ENCODE measurements around the gene CORO1A.

The CORO1A gene

GRCh38 chr16:30184891-30185682, 1.7 kb downstream of the CORO1A start:
- H3K9me3 ChIP-seq (replicated peaks in 1 of 2; ENCODE audit: control insufficient read depth in 2 of 2, insufficient read depth in 1 of 2, low read depth in 1 of 2, low read length in 2 of 2): no peaks in the 10 kb centered on the region
- no peak overlapping the region for H2BK120ac ChIP-seq (ENCODE audit: low read depth, low read length)
- no CpG with 5 or more reads among the region's 13 CpGs for WGBS, 2 donors (ENCODE audit: extremely low coverage in 2 of 2, insufficient read length in 2 of 2, insufficient replicate concordance in 1 of 2)

GRCh38 chr16:30185683-30186421, 2.5 kb downstream of the CORO1A start:
- Histone ChIP-seq H2BK12ac (ENCODE audit: low read length) (no peak overlapping the region), H4K8ac (ENCODE audit: low read depth, low read length) (no peak overlapping the region), H3K4me1 (ENCODE audit: control insufficient read depth in 2 of 2, insufficient read depth in 1 of 2, low read depth in 1 of 2, low read length in 2 of 2) (peaks cover 10 to 12% of the 10 kb centered on the region in 2 donors), H2BK15ac (ENCODE audit: low read length) (no peak overlapping the region), H2AFZ (ENCODE audit: low read length) (no peak overlapping the region), H3K36me3 (replicated peaks in 1 of 2; ENCODE audit: control insufficient read depth in 2 of 2, insufficient read depth in 2 of 2, low read length in 2 of 2) (peaks cover 8 to 10% of the 10 kb centered on the region in 2 donors), H3K27me3 (ENCODE audit: control insufficient read depth in 3 of 3, insufficient read depth in 3 of 3, low read depth in 1 of 3, low read length in 3 of 3) (peaks cover 0 to 8% (median 5%) of the 10 kb centered on the region in 3 experiments), H3K4me3 (ENCODE audit: low read length in 2 of 2) (no peak overlapping the region), H3K4me2 (ENCODE audit: insufficient read depth, low read length, poor library complexity, severe bottlenecking) (no peak overlapping the region), H3K79me1 (ENCODE audit: low read depth, low read length) (peaks cover 3% of the 10 kb centered on the region), H2BK5ac (ENCODE audit: low read length) (no peak overlapping the region), H2BK120ac (ENCODE audit: low read depth, low read length) (no peak overlapping the region), H2AK5ac (ENCODE audit: low read depth, low read length) (peak overlapping the region; percentile 97), H3K4ac (ENCODE audit: low read length) (no peak overlapping the region), H3K18ac (ENCODE audit: low read length) (no peak overlapping the region), H3K23ac (ENCODE audit: low read depth, low read length, poor library complexity) (peak overlapping the region; percentile 12), H3K9ac (ENCODE audit: low read depth, low read length, poor library complexity) (no peak overlapping the region), H3K9me3 (replicated peaks in 1 of 2; ENCODE audit: control insufficient read depth in 2 of 2, insufficient read depth in 1 of 2, low read depth in 1 of 2, low read length in 2 of 2) (no peaks in the 10 kb centered on the region), H3K14ac (ENCODE audit: low read length) (no peak overlapping the region), H3K27ac (replicated peaks; ENCODE audit: low read length) (no peak overlapping the region), H4K91ac (ENCODE audit: low read depth, low read length, poor library complexity) (no peak overlapping the region)
- no CpG with 5 or more reads among the region's 15 CpGs for WGBS, 2 donors (ENCODE audit: extremely low coverage in 2 of 2, insufficient read length in 2 of 2, insufficient replicate concordance in 1 of 2)
- DNase-seq (ENCODE audit: low spot score): no peak

More at GRCh38 chr16:30184891-30185682, 1.7 kb downstream of the CORO1A start:
- Histone ChIP-seq H3K4me2 (ENCODE audit: insufficient read depth, low read length, poor library complexity, severe bottlenecking) (no peak overlapping the region), H4K91ac (ENCODE audit: low read depth, low read length, poor library complexity) (no peak overlapping the region), H3K79me1 (ENCODE audit: low read depth, low read length) (peaks cover 3% of the 10 kb centered on the region), H3K4me1 (ENCODE audit: control insufficient read depth in 2 of 2, insufficient read depth in 1 of 2, low read depth in 1 of 2, low read length in 2 of 2) (peaks cover 10 to 12% of the 10 kb centered on the region in 2 donors), H2BK15ac (ENCODE audit: low read length) (no peak overlapping the region), H3K14ac (ENCODE audit: low read length) (no peak overlapping the region), H3K27me3 (ENCODE audit: control insufficient read depth in 3 of 3, insufficient read depth in 3 of 3, low read depth in 1 of 3, low read length in 3 of 3) (peaks cover 0 to 12% (median 5%) of the 10 kb centered on the region in 3 experiments), H3K4me3 (ENCODE audit: low read length in 2 of 2) (no peak overlapping the region), H3K4ac (ENCODE audit: low read length) (no peak overlapping the region), H4K8ac (ENCODE audit: low read depth, low read length) (no peak overlapping the region), H3K23ac (ENCODE audit: low read depth, low read length, poor library complexity) (peak overlapping the region; percentile 12), H2AK5ac (ENCODE audit: low read depth, low read length) (peak overlapping the region; percentile 79), H2BK12ac (ENCODE audit: low read length) (no peak overlapping the region), H3K36me3 (replicated peaks in 1 of 2; ENCODE audit: control insufficient read depth in 2 of 2, insufficient read depth in 2 of 2, low read length in 2 of 2) (peaks cover 8 to 10% of the 10 kb centered on the region in 2 donors), H3K27ac (replicated peaks; ENCODE audit: low read length) (no peak overlapping the region), H2BK5ac (ENCODE audit: low read length) (no peak overlapping the region), H2AFZ (ENCODE audit: low read length) (no peak overlapping the region), H3K9ac (ENCODE audit: low read depth, low read length, poor library complexity) (no peak overlapping the region), H3K18ac (ENCODE audit: low read length) (no peak overlapping the region)
- no peak for DNase-seq (ENCODE audit: low spot score)

- Histone ChIP-seq H3K4me3 (ENCODE audit: low read length in 2 of 2) (no peak overlapping the region), H2AK5ac (ENCODE audit: low read depth, low read length) (peak overlapping the region; percentile 97), H3K79me1 (ENCODE audit: low read depth, low read length) (peaks cover 3% of the 10 kb centered on the region), H4K8ac (ENCODE audit: low read depth, low read length) (no peak overlapping the region), H3K27ac (replicated peaks; ENCODE audit: low read length) (no peak overlapping the region), H3K18ac (ENCODE audit: low read length) (no peak overlapping the region), H2BK15ac (ENCODE audit: low read length) (no peak overlapping the region), H2BK12ac (ENCODE audit: low read length) (peak overlapping the region; percentile 22), H3K4ac (ENCODE audit: low read length) (no peak overlapping the region), H3K14ac (ENCODE audit: low read length) (no peak overlapping the region), H2BK120ac (ENCODE audit: low read depth, low read length) (no peak overlapping the region), H2AFZ (ENCODE audit: low read length) (no peak overlapping the region), H3K23ac (ENCODE audit: low read depth, low read length, poor library complexity) (peak overlapping the region; percentile 73), H3K4me2 (ENCODE audit: insufficient read depth, low read length, poor library complexity, severe bottlenecking) (no peak overlapping the region), H3K9ac (ENCODE audit: low read depth, low read length, poor library complexity) (no peak overlapping the region), H3K36me3 (replicated peaks in 1 of 2; ENCODE audit: control insufficient read depth in 2 of 2, insufficient read depth in 2 of 2, low read length in 2 of 2) (peaks cover 8 to 10% of the 10 kb centered on the region in 2 donors), H3K4me1 (ENCODE audit: control insufficient read depth in 2 of 2, insufficient read depth in 1 of 2, low read depth in 1 of 2, low read length in 2 of 2) (peaks cover 10 to 12% of the 10 kb centered on the region in 2 donors), H4K91ac (ENCODE audit: low read depth, low read length, poor library complexity) (no peak overlapping the region), H3K9me3 (replicated peaks in 1 of 2; ENCODE audit: control insufficient read depth in 2 of 2, insufficient read depth in 1 of 2, low read depth in 1 of 2, low read length in 2 of 2) (no peaks in the 10 kb centered on the region), H3K27me3 (ENCODE audit: control insufficient read depth in 3 of 3, insufficient read depth in 3 of 3, low read depth in 1 of 3, low read length in 3 of 3) (peaks cover 0 to 8% (median 5%) of the 10 kb centered on the region in 3 experiments), H2BK5ac (ENCODE audit: low read length) (no peak overlapping the region)
- no peak for DNase-seq (ENCODE audit: low spot score)
- WGBS, 2 donors (ENCODE audit: extremely low coverage in 2 of 2, insufficient read length in 2 of 2, insufficient replicate concordance in 1 of 2): no CpG with 5 or more reads among the region's 9 CpGs
Observed at GRCh38 chr16:30186444-30186781, 3.0 kb downstream of the CORO1A start.
